T-helper 1 cell (primary cell): ENCODE results near the gene NCBP3.
"Not testable (repeated sequence)": the region's sequence is repeated elsewhere in the genome, so short reads cannot be mapped to it uniquely, and the experiment has no call there.

Source experiments
- DNase-seq, 5 donors: peaks; one replicate each; pipeline ENCODE4 v3.0.0-alpha.2; 2012 to 2020

The NCBP3 gene

DNA sequence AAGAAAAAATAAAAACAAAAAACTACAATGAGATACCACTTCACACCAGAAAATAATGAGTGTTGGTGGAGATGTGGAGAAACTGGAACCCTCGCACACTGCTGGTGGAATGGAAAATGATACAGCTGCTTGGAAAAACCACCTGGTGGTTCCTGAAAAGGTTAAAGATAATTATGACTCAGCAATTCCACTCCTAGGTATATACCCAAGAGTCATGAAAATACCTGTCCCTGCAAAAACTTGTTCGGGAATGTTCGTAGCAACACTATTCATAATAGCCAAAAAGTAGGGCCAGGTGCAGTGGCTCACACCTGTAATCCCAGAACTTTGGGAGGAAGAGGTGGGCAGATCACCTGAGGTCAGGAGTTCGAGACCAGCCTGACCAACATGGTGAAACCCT is 36.9 kb downstream of the NCBP3 start:
- no peak for DNase-seq

DNA sequence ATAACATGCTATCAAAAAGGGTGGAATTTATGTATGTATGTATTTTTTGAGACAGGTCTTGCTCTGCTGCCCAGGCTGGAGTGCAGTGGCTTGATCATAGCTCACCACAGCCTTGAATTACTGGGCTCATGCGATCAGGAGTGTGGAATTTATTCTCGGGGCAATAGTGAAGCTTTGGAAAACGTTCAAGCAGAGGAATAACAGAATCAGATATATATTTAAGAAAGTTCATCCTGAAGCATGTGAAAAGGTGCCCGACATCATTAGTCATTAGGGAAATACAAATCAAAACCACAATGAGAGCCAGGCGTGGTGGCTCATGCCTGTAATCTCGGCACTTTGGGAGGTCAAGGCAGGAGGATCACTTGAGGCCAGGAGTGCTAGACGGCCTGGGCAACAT is 37.3 kb downstream of the NCBP3 start:
- no peak for DNase-seq

DNA sequence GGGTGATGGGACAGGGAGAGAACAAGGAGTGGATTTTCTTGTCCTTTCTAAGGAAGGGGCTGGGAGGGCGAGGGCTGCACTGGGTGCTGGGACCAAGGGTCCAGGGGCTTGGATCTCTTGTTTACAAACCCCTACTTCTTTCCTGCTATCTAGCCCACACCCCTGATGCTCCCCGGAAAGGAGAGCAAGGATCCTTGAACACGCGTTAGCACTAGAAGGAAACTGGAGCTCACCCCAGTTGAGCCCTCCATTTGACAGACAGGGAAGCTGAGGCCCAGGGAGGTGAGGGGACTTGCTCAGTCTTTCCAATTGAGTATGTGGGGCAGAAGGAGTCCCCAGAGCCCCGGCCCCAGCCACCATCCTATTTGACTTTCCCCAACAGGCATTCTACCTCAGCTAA is 40.5 kb downstream of the NCBP3 start:
- DNase-seq = no peak

DNA sequence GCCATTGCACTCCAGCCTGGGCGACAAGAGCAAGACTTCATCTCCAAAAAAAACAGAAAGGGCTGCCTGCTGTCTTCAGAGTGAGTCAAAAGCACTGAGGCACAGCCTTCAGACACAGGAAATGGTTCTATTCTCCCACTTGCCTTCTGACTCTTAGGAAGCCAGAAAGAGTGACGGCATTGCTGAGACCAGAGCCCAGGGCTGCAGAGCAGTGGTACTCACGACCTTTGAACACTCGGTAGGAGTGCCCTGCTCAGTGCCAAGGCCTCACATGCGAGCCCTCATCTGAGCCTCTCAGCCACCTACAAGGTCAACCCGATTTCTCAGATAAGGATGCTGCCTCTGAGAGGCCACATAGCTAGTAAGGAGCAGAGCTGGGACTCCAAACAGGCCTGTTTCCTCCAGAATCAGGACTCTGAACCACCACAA is 41.5 kb downstream of the NCBP3 start:
- DNase-seq = peak in 1 of 5 donors; percentile 75

DNA sequence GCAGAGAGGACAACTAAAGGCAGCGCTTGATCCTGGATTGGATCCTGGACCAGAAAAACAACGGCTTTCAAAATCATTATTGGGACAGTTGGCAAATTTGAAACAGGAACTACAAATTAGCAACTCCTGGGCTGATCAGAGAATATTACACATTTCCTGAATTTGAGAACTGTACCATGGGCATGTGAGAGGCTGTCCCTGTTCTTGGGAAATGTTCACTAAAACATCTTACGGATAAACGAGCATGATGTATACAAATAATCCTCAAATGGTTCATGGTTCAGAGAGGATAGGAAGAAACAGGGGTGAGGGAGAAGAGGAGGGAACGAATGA is 42.8 kb downstream of the NCBP3 start:
- no peak for DNase-seq

DNA sequence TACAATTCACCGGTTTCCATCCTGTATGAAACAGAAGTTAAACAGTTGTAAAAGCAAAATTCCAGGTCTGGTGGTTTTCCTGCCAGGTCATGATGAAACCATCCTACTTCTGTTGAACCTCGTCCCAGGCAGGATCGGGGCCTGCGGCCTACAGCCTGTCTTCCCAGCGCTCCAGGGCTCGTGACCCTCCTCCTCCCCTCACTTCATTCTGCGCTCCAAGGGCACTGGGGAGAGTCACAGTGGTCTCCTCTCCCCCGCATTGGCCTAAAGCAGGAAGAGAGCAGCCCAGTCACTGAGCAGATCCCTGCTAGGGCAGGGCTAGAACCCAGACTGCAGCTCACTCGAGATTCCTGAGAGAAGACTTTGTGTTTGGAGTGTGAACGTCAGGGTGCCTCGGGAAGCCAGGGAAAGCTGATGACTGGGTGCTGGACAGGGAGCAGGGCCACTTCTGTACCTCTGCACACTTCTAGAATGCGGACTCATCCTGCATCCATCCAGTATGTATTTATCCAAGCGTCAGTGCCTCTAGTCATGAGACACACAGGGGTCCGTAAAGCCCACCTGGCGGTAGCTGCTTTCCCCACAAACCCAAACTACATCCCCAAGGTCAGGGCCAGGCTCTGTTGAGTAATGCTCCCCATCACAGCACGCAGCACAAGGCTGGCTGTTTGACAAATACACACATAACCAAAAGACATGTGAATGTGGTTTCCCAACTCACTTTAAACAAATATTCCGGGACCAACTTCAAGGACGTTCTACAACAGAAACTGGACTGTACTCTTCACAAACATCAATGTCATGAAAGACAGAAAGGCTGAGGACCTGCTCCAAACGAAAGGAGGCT is 43.4 kb downstream of the NCBP3 start:
- no peak for DNase-seq

DNA sequence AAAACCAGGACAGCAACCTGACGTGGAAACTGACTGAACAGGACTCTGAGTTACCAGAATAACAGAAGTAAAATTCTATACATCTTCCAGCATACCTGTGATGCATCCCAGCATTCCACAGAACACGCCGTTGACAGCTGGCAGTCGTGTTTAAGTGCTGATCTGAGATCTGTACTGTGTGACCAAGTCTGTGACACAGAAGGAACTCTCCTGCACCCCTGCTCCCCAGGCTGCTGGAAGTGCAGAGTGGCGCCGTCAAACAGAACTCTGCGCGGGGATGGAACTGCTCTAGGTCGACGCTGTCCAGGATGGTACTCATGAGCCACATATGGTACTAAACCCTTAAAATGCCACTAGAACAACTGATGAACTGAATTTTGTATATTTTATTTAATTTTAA is 44.3 kb downstream of the NCBP3 start:
- DNase-seq = no peak

DNA sequence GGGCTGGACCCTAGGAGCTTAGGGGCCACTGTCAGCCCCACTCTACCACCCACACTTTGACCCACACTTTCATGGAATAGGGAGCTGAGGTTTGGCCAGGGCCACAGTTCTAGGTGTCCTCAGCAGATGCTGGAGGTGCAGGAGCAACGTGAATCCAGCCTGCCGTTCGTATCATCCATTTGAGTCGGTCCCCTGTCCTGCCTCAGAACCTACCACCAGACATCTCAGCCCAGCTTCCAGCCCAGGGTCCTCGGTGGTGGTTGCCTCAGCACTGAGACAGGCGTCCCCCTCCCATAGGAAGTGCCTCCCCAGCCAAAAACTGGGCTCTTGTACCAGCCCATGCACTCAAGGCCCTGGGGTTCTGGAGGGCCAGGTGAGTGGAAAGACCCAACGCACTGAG is 44.7 kb downstream of the NCBP3 start:
- no peak for DNase-seq

DNA sequence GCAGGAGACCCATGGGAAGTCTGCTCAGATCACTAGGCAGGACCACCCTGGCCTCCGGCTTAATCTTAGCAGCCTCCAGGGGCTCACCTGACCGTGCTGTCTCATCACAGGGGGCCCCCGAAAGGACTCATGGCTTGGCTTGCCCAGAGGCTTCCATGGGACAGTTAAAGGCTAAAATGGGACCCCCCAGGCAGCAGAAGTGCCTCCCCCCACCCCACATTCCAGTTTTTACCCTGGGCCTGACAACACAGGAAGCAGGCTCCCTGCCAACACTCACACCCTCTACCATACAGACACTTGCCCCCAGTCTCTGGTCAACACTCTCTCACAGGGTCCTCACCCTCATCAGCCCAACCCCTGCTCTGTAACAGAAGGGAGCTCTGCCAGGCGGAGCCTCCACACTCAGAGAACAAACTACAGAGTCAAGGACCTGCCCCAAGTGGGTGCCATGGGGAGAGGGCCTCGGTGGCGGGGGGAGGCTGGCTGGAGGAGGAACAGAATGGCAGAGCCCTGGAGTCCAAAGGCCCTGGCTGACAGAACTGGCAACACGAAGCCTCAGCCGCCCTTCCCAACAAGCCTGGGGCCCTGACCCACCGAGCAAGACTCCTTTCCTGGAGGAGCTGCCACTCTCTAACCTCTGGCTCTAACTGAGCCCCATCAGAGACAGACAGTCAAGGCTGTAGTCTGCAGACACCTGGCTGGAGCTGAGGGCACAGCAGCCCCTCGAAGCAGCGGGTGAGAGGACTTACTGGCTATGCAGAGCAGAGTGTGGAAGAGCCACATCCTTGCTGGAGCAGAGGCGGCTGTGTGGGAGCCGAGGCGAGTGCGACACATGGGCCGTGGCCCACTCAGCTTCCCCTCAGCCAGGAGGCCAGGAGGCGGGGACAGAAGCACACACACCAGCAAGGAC is 45.4 kb downstream of the NCBP3 start, which contains the start of gene ITGAE:
Gene ITGAE, minus strand, starts transcription at position 827 of the 910 bp plus-strand sequence. Its CDS starts 44 bp downstream, at position 783.
- DNase-seq = no peak

DNA sequence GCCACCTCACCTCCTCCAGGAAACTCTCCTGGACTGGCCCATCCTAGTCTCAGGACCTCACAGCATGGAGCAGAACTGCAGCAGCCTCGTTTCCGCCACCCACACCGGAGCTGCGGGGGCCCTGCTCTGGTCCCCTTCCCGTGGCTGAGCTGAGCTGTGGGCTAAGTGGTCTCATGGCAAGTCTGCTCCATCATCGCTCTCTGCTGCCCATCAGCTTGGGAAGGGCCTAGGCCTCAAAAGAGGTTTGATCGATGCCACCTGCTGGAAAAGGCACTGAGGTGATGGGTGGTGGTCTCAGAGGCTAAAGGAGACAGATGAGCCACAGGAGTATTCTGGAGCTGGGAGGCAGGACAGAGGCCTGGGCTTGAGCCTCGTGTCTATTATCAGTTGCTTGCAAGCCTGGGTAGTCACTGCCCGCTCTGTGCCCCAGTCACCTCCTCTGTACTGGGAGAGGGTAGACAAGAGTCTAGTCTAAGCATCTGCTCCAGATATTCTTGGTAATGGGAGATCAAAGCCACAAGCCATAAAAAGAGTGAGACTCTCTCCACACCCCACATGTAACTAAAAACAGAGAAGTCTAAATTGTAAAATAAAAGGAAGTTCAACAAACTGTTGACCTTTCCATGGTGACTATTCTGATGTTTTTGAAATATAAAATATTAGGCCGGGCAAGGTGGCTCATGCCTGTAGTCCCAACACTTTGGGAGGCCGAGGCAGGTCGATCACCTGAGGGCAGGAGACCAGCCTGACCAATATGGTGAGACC is 46.7 kb downstream of the NCBP3 start:
- DNase-seq = no peak

DNA sequence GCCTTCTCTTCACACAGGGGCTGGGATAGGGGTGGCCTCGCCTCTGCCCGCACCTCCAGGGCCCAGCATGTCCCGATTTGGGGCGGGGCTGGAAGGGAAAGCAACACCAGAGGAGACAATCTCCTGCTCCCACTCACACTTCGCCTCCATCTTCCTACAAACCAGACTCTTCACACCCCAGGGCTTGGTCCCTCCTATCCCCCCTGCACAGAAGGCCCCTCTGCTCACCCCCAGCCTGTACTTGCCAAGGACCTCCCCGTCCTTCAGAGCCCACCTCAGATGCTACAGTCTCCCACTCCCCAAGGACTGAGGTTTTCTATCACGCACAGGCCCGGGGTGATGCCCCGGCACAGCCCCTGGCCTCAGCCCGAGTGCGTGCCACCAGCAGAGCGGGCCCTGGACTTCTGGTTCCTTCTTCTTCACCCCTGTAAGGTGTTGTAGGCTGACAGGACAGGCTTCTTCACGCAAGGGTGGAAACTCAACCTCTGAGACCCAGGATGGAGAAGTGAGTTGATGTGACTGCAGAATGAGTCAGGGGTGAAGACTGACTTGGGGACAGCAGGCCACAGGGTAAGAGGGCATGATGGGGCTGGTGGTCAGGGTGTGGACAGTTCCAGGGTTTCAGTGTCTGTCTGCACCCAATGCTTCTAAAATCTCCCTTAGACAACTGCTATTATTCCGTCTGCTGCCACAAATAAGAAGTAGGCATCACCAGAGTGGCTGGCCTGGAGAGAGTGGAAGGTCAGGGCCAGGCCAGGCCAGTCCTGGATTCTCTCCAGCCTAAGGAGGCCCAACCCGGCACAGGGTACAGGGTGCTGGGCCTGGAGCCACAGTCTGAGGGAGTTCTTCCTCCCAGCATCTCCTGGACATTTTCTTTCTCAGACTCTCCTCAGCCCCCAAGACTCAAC is 47.5 kb downstream of the NCBP3 start:
- DNase-seq = no peak

DNA sequence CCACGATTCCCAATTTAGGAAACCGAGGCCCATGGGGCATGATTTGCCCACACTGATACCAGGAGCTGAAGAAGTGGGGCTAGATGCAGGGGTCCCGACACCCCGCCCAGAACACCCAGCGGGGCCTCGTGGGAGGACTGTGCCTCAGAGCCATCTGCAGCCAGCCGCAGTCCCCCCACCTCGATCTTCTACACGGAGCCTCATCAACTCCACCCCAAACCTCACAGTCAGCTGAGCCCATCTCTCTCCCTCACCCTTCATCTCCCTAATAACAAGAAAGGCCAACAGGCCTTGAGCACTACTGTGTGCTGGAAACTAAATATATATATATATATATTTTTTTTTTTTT is 49.2 kb downstream of the NCBP3 start:
- no peak for DNase-seq

DNA sequence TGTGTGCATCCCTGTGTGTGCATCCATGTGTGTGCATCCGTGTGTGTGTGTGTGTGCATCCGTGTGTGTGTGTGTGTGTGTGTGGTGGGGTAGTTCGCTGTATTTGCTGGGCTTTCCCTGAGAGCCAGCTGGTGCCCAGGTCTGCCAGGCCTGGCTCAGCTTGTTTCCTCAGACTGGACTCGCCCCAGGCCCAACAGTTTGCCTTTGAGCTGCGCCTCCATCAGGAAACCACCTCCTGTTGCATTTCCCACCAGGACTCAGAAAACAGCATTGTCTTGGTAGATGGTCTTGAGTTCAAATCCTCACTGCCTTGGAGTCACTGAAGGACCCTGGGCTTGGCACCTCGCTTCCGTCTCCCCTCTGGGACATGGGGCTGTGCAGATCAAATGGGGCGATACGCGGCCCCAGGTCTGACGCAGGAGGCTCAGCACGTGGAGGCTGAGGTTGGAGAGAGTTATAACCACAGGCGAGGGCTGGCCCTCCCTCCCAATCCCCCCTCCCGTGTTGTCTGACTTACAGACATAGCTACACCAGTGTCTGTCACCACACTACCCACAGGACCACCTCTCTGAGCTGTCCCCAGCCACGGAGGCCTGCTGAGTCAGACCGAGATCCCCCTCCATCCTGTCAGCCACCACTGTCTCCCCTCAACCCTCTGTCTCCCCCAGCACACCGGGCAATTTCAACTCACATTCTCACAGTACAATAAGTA is 49.8 kb downstream of the NCBP3 start:
- DNase-seq = peak in 4 of 5 donors; percentile 17 to 93 (median 54)

DNA sequence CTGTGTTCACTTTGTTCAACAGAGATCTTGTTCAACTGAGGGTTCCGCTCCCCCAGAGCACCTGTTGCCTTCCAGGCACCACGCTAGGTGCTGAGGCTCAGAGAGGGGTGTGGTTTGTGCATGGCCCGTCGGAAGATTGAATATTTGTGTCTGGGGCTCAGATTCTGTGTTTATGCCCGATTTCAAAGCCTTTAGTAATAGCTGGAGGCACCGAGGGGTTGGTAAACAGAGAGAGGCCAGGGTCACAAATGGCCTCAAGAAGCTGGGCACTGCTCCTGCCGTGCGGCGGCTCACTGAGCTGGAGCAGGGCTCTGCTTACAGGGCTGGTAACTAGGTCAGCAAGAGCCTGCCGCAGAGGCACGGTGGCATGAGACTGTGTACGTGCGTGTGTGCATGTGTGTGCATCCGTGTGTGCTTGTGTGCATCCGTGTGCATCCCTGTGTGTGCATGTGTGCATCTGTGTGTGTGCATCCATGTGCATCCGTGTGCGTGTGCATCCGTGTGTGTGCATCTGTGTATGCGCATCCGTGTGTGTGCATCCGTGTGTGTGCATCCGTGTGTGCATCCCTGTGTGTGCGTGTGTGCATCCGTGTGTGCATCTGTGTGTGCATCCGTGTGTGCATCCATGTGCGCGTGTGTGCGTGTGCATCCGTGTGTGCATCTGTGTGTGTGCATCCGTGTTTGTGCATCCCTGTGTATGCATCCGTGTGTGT is 50.5 kb downstream of the NCBP3 start:
- DNase-seq = no peak

DNA sequence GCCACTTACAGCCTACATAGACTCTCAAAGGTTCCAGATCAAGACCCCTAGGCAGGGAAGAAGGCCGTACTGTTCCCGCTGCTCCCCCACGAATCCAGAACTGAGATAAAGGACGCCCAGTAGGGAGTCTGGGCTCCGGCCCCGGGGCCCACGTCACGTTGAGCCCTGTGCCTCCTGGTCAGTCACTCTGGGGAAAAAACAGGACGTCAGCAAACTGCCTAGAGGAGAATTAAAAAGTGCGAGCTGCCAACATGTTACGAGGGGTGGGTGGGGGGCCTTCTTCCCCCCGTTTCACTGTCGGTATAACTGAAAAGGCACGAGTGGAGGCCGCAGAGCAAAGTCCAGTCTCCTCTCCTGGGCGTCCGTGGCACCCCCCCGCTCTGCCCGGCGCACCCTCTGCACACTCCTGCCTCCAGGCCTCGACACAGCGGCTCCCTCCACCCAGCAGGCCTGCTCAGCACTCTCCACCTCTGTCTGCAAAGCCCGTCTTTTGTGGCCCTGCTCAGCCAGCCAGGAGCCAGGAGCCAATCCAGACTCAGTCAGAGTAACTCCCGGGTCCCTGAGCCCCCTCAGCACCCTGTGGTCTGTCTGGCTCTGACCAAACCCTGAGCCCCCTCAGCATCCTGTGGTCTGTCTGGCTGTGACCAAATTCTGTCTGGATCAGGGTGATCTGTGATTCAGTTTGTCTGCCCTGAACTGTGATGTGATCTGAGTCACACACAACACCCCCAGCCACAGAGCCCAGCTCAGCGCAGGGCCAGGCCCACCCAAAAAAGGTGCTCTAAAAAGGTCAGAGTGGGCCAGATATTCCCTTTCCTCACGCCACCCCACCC is 51.3 kb downstream of the NCBP3 start:
- peak in 2 of 5 donors; percentile 17 to 18 for DNase-seq

DNA sequence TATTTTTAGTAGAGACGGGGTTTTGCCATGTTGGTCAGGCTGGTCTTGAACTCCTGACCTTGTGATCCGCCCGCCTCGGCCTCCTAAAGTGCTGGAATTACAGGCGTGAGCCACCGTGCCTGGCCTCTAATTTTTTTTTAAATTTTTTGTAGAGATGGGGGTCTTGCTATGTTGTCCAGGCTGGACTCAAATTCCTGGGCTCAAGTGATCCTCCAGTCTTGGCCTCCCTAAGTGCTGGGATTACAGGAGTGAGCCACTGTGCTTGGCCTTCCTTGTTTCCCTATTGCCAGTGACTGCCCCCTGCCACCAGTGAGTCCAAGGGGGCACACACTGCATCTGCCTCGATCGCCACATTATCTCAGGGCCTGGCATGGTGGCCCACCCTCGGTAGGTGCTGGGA is 51.9 kb downstream of the NCBP3 start:
- DNase-seq = not testable (repeated sequence)

DNA sequence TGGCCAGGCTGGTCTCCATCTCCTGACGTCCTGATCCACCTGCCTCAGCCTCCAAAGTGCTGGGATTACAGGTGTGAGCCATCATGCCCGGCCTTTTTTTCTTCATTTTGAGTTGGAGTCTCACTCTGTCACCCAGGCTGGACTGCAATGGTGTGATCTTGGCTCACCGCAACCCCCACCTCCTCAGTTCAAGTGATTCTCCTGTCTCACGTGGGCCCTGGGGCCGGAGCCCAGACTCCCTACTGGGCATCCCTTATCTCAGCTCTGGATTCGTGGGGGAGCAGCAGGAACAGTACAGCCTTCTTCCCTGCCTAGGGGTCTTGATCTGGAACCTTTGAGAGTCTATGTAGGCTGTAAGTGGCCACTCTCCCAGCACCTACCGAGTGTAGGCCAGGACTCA is 52.8 kb downstream of the NCBP3 start:
- not testable (repeated sequence) for DNase-seq

DNA sequence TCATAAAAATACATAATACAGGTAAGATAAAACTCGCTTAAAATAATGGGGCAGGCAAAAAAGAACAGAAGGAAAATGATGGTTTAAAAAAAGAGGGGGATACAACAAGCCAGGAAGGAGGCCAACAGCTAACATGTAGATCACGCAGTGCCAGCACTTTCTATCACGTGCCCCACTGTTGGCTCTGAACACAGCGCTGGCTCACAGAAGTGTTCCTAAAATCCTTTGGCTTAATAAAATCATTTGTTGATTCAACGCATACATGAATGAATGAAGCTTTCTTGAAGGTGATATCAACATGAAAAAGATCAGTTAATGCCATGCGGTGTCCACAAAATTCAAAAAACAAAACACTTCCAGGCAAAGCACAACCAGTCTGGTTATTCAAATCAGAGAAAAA is 53.6 kb downstream of the NCBP3 start:
- no peak for DNase-seq

DNA sequence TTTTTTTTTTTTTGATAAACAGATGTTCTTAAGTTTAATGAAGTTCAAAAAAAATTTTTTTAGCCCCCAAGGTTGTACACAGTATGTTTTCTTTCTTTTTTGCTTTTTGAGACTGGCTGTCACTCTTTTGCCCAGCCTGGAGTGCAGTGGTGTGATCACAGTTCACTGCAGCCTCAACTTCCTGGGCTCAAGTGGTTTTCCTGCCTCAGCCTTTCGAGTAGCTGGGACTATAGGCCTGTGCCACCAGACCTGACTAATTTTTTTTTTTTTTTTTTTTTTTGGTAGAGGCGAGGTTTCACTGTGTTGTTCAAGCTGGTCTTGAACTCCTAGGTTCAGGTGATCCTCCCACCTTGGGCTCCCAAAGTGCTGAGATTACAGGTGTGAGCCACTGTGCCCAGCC is 57.8 kb downstream of the NCBP3 start:
- DNase-seq = peak in 1 of 5 donors; percentile 56

DNA sequence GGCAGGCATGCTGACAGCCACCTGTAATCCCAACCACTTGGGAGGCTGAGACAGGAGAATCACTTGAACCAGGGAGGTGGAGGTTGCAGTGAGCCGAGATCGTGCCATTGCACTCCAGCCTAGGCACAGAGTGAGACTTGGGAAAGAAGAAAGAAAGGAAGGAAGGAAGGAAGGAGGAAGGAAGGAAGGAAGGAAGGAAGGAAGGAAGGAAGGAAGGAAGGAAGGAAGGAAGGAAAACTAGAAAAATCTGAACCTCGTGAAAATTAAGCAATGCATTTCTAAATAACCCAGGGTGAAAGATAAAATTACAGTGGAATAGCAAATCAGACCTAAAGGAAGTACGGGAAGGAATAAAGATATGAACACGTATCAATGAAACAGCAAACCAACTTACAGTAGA is 60.7 kb downstream of the NCBP3 start:
- not testable (repeated sequence) for DNase-seq
